ENCODE measurements around the gene MINDY4.

MINDY4 gene

DNA sequence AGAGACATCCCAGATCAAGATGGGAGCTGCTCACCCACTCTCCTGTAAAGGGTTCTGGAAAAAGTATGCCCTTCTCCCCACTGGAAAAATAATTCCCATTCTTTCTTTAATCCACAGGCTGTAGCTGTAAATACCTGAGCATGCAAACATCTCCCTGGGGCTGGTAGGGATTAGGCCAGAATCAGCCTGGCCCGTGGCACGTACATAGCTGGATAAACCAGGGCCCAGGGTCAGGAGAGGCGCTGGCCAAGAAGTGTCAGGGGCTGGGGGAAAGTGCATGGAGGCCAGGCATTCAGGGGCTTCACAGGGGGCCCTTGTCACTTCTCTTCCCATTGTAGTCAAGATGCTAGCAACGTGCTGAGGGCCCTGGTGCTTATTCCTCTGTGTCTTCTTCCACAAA is 109.7 kb downstream of the MINDY4 start:
- no peak for DNase-seq

DNA sequence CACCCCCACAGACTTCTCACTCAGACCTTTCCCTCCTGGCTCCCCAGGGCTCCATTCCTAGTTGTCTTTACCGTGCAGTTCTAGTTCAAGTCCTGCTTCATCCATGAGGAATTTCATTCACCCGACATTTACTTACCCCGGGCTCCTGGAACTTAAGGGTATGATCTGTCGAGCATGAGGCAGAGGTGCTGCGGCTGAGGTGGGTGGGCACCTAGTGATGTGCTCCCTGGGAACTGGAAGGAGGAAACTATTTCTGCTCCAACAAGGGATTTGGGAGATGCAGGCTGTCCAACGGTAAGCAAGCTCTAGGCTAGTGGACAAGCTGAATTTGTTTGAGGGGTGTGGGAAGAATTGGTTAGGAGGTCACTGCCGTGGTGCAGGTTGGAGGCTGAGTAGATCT is 110.2 kb downstream of the MINDY4 start:
- DNase-seq, result no peak

DNA sequence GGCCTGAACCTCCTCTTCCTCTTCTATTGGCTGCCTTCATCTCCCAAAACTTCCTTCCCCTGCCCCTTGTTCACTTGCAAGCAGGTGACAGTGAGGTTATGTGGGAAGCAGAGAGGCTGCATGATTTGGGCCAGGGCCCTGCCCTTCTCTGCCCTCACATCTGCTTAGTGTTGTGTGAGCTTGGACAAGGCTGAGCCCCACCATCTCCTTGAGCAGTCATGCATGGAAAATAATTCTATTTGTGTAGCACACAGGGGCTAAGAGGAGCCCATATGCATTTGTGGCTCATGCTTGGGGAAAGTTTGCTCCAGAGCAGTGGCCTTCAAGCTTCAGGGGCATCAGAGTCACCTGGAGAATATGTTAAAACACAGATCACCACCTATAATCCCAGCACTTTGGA is 113.7 kb downstream of the MINDY4 start:
- no peak for DNase-seq

DNA sequence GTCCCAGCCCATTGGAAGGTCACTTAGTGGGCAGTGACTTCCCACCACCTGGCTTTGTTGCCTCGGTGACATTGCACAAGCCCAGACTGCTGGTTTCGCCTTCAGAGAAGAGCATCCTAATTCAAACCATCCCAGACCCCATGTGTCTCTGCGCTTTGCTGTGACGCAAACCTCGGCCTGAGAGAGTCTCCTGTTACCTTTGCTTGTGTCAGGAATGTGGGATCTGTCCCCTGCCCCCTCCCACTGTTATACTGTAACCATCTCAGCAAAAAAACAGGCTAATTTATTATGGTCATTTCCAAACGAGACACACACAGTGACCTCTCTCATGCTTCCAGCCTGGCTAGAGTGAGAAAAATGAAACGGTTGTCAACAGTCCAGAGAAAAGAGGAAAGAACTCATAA is 115.4 kb downstream of the MINDY4 start:
- no peak for DNase-seq

DNA sequence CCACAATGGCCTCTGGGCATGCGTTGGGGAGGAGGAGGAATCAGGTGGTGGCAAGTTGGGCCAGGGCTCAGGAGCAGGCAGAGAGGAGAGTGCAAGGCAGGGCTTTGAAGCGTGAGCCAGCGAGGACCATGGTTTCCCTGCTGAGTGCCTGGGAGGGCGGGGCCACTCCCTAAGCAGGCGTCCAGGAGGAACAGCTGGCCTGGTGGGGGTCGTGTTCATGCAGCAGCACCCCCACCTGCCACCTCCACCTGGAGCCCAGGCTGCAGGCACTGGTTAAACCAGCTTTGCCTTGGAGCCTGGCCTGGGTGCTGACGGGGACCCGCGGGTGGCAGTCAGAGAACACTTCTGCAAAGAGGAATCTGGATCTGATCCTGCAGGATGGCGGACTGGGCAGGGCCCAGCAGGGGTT is 116.3 kb downstream of the MINDY4 start:
- no peak for DNase-seq

DNA sequence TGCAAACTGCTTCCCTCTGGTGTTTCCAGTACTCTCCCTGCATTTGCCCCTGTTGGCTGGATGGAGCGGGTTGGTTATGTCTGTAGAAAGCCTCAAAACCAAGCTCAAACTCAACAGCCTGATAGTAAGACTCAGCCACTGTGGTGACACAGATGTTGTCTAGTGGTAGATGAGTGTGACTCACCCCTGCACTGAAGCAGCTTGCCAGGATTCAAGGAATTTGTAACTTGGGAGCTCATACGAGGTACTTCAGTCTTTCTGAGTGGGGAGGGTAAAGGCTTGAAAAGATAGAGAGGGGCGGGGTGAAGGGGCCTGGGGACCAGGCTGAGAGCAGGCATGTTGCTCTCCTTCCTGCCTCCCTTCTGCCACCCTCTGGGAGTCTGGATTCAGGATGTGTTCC is 117.5 kb downstream of the MINDY4 start:
- DNase-seq, result no peak

DNA sequence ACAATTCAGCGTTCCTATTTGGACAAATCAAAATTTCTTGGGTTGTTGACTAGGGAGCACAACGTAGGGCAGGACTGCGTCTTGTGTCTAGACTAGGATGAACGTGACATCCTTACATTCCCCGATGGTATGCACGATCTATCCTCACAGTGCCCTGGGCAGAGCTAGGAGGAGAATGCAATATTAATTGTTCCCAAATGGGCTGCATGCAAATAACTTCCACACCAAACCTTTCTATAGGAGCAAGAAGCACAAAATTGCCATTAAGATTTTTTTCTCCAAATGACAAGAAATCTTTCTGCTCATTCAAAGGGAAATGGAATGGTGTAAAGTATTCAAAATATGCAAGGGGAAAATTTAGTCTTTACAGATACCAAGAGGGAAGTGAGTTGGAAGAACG is 119.0 kb downstream of the MINDY4 start:
- no peak for DNase-seq

DNA sequence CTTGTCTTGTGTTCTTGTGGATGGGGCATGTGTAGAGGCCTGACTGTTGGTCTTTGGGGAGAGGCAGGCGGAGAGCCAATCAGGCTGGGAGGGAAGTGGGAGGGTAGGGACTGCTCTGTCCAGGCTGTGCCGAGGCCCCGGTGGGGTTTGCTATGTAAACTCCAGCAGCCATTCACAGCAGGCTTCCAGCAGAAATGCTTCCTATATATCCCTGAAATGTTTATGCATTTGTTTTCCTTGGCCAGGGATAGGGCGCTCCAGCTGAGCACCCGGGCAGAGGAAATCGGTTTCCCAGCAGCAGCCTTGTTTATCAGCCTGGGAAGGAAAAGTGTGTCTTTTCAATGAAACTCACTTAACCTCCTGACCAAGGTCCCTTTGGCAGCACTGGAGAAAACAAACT is 122.1 kb downstream of the MINDY4 start:
- DNase-seq, result no peak

DNA sequence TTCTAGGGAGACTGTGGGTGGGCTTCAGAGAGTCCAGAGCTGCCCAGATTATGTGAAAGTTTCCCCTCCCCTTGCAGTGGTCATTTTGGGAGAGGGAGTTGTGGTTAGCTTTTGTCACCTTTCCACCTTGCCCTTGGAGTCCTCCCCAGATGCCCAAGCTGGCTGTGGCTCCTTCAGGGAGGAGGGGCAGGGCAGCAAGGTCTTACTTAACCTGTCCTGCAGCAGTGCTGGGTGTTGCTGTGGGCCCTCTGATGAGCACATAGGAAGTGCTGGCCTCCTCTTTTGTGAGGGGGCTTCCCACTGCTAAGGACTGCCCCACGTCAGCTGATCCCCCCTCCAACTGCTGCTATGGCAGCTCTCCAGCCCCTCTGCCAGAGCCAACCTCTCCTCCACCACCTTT is 122.8 kb downstream of the MINDY4 start:
- DNase-seq, result no peak

DNA sequence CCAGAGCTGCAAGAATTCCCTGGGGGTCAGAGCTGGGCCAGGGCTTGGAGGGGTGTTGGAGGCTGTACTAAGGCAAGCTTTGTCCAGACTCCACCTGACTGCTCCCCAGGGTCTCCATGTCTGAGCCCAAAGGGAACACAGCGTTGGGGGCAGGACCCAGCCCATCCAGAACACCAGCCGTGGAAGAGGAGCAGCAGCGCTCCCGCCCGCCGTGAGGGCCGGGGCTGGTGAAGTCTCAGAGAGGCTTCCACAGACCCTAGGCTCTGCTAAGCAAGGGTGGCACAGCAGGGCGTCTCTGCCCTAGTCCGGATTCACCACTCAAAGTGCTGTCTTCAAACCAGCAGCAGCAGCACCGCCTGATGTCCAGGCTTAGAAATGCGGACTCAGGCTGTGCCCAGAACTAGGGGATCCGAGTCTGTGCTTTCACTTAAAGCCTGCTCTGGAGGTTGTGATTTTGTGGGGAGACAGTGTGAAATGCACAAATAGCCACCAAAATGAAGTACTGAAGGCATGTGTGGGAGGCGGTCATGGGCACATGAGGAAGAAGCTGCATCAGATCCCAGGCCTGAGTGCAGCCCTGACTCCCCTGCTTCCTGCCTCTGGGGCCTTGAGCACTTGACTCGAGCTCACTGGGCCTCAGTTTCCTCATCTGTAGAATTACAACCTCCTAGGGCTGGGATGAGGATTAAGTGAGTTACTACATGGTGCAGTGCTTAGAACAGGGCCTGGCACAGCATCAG is 123.8 kb downstream of the MINDY4 start:
- DNase-seq, result no peak

DNA sequence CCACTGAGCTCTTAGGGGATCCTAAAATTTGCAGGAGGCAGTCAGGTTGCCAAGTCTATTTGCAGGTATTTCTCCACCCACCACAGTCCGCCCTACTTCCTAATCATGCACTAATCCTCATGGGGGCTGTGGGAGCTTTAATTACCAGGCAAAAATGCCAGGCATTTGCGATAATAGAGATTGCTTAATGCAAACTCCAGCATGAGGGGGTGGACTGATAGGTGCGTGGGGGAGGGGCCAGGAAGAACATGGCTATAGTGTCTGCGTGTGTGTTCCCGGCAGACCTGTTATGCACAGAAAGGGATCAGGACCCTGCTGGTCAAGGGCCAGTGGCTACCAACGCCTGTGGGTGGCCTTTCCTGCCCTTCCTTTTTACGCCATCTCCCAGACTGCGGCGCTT is 124.8 kb downstream of the MINDY4 start:
- DNase-seq, result no peak

DNA sequence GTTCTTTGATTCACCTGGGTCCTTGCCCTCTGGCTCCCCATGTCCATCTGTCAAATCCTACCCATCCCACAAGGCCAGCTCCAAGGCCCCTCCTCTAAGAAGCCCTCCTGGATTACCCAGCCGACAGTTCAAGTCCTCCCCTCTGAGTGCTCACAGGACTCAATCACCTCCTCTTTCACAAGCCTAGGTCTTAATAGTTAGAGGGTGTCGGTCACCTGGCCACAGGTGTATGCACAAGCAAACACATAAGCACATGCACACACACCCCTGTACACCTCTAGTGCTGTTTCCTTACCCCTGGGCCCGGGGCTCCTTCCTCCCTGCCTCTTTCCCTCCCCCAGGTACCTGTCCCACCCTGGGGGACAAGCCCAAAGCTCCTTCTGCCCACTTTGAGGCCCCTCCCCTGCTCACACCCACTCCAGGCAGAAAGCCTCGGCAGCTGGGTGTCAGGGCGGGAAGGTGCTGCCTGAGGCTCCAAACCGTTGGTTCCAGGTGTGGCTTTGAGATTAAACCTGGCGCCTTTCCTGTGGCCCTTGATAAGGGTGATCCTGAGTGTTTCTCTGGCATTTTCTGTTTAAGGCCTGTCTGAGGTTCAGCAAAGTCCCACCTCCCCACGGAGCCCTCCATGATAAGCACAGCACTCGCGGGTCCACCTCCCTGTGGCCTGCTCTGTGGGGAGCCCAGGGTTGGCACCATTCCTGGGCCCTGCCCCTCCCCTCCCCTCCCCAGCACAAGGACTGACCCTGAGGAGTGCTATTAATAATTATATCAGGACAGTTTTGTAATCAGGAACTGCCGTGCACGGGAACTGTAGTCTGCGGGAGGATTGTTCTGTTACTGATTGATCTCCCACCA is 125.8 kb downstream of the MINDY4 start:
- no peak for DNase-seq

DNA sequence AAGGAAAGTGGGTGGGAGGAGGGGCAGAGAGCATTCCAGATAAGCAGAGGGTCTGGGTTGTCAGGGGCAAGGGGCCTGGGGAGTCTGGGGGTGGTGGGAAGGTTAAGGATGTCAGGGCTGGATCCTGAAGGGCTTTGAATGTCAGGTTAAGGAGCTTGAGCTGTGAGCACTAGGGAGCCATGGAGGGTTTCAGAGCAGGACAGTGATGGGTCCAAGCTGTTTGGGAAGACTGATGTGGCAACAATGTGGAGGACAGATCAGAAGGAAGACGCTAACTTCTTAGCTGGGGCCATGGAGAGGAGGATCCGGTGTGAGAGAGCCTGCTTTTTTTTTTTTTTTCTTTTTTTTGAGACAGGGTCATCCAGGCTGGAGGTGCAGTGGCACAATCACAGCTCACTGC is 126.6 kb downstream of the MINDY4 start:
- DNase-seq, result no peak

DNA sequence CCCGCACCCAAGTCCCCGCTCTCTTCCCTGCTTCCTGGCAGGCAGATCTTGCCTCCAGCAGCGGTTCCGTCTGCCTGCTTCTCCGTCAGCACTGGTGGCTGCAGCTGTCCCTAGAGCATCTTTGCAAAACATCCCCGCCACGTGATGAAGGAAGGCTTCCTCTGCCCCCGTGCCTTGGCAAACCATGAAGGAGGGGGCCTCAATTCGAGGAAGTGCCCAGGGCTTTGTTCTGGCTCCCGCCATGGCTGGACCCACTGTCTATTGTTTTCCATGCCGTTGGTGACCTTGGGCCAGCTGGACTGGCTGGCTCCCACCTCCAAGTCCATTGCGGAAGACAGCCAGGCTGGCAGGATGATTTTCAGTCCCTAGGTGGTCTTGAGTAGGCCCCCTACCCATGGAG is 127.2 kb downstream of the MINDY4 start:
- DNase-seq, result no peak

DNA sequence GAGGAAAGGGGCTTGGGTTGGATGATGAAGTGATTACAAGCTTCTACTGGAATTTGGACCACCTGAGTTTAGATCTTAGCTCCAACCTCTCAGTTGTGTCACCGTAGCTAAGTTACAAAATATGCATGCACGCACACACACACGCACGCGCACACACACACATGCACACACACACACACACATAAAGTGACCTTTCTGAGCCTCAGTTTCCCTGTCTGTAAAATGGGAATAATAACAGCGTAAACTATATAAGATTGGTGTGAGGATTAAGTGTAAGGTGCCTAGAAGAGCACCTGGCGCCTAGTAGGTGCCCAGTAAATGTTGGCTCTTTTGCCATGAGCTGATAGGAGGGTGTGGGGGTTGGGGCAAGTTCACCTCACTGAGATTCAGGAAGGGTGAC is 127.8 kb downstream of the MINDY4 start:
- DNase-seq, result no peak

DNA sequence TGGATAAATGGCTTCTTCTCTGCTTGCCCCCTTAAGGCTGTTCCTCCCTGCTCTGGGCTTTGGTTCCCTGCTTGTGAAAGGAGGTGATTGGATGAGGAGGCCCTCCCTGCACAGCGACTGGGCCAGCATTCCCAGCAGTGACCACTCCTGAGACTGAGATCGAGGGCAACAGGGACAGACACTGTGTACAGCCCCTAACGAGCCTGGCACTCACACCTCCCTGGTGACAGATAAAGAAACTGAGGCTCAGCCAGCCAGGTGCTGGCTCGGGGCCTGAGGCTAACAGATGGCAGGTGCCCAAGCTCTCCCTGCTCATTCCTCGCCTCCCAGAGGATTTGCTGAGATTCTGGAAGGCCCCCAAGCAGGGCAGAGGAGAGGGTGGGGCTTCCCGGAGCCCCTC is 128.4 kb downstream of the MINDY4 start:
- no peak for DNase-seq

DNA sequence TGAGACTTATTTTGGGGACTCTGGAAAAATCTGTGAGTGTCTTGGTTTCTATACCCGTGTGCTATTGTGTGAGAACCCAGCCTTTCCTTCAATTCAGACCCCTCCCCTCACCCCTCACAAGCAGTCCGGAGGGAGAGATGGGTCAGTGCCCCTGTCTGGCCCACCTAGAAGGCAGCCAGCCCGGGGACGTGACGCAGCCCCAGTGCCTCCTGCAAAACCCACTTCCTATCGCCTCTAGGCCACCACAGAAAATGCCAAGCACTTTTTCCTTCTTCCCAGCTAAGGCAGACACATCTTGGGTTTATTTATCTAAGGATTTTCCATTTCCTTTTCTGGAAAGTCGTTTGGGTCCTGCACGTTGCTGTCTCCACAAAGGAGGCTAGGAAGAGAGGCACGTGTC is 128.8 kb downstream of the MINDY4 start:
- no peak for DNase-seq

DNA sequence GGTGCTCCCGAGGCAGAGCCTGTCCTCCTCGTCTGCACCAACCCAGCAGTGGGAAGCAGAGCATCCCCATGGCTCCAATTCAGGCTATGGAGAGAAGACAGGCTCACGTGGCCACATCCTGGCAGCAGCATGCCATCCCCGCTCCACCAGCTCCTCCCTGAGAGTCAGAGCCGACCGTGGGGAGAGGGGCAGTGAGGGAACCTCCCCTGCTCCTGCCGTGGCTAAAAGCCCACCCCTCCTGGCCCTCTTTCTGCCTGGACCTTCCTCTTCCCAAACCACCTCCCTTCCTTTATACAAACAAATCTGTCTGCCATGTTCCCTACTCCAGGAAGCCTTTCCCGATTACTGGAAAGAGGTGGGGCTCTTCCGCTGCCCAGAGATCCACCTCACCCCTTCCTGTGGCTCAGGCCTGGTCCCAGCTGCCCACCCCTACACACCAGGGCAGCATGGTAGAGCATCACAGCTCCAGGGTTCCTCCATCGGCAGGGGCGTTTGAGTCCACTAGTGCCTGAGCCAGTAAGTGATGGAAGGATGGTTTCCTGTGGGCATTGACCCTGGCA is 129.7 kb downstream of the MINDY4 start:
- DNase-seq, result no peak

DNA sequence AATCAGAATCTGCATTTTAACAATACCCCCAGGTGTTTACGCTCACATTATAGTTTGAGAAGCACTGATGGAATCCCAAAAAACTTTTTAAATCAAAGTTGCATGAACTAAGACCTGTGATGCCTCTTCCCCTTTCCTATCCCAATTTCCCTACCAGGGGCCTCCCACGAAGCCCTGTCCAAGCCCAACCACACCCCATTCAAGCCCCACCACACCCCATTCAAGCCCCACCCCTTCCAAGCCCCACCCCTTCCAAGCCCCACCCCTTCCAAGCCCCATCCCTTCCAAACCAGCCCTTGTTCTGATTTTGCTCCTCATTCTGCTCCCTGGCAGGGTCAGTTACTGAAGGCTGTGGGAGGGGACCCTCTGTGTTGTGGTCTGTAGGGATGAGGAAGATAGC is 130.6 kb downstream of the MINDY4 start:
- no peak for DNase-seq

DNA sequence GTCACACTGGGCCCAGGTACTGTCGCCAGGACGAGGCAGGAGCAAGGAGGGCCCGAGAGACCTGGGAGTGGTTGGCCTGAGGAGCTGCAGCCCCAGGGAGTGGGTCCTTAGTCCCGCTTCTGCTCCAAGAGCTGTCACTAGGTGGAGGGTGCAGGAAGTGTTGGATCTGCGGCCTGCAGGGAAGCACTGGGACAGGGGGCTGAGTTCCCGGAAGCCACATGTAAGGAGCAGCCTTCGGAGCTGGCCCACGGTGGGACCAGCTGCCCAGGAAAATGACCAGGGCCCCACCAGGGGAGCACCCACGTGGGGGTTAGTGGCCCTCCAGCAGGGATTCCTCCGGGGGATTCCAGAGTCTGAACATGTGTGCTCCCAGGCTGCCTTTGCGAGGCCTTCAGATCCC is 131.2 kb downstream of the MINDY4 start:
- DNase-seq, result no peak

DNA sequence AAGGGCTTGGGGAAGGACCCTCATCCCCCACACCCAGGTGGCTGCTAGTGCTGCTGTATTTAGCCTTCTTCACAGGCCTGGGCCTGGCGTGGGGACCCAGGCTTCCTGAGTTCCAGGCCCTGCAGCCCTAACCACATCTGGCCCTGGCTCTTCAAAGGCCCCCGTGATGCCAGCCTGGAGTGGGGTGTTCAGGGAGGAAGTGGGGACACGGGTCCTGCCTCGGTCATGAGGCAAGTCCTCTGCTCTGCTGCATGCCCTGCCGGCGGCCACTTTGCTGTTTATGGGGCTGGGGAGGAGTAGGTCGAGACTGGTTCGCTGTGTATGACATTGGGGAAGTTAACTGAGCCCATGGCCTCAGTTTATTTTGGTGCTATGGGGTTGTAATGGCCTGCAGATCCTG is 131.9 kb downstream of the MINDY4 start:
- DNase-seq, result no peak

DNA sequence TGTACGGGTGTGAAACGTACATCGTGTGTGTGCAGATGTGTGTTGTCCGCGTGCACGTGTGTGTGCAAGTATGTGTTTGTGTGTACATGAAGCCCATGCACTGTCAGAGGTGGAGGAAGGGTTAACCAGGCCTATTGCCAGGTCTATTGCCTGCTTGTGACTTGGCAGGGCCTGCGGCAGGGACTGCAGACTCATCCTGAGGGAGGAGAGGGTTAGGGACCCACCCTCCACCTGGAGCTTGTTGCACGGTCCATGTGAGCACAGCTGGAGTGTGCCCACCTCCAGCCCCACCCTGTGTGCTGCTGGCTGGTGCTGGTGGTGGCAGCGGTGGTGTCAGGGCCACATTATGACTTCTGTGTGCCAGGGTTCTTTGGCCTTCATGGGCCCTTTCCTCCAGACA is 133.3 kb downstream of the MINDY4 start:
- no peak for DNase-seq

DNA sequence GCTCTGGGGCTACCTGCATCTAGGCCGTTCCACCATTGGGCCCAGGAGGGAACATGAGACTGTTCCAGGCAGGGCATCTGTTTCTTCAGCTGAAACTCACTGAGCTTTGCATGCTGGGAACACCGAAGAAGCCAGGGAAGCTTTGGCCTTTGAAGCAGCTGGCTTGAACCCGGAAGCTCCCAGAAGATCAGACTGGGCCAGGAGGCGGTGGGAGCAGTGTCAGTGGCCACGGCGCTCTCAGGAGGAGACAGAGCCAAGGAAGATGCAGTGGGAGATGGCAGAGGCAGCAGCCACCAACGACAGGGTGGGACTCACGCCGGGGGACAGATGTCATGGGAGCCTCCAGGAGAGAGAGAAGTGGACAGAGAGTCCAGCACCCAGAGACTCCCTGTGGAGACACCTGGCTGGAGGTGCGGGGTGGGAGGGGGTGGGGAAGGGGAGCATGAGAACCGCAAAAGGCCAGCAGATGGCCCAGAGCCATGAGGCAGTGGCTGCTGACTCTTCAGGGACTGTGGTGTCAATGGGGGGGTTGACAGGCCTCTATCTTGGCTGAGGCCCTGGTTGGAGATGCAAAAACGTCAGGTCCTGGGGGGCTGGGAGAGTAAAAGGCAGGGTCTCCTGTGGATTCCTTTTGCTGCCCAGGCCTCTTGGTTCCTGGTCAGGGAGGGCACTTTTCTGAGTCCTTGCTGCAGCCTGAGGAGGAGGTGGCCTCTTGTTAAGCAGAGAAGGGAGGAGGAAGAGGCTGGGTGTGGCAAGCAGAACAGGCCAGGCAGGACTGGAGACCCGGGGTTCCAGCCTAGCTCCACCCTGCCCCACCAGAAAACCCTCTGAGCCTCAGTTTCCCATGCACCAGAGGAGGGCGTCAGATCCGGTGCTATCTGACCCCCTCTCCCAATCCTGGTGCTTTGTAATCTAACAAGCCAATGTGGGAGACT is 134.1 kb downstream of the MINDY4 start:
- no peak for DNase-seq
